Nephron progenitor cell (in vitro differentiated cells): Measurements from ENCODE around the gene PAFAH1B1.
"Not testable (repeated sequence)": the region's sequence is repeated elsewhere in the genome, so short reads cannot be mapped to it uniquely, and the experiment has no call there.

Experiments used
- DNase-seq: peaks from one replicate; pipeline ENCODE4 v3.0.0; 2021
- H3K27ac Mint-ChIP-seq: 2 replicates; pipeline ENCODE4 v1.8.0; 2021; ENCODE audit warnings: mild to moderate bottlenecking, moderate library complexity, mixed read lengths
- H3K27me3 Mint-ChIP-seq: 2 replicates; pipeline ENCODE4 v1.8.0; 2021; ENCODE audit warnings: mild to moderate bottlenecking, low read depth, mixed read lengths; ENCODE audit not compliant: poor library complexity
- H3K36me3 Mint-ChIP-seq: 2 replicates; pipeline ENCODE4 v1.8.0; 2021; ENCODE audit warnings: low read depth, mixed read lengths
- H3K4me1 Mint-ChIP-seq: 2 replicates; pipeline ENCODE4 v1.8.0; 2021; ENCODE audit warnings: mixed read lengths
- H3K4me3 Mint-ChIP-seq: 2 replicates; pipeline ENCODE4 v1.8.0; 2021; ENCODE audit warnings: mild to moderate bottlenecking, moderate library complexity, mixed read lengths
- H3K9me3 Mint-ChIP-seq: 2 replicates; pipeline ENCODE4 v1.8.0; 2021; ENCODE audit warnings: mild to moderate bottlenecking, moderate library complexity, mixed read lengths
- TF ChIP-seq, protein P1 (sequence below): fragments of 200-600 bp; sonication (generic); IDR thresholded peaks from 2 replicates; pipeline ENCODE4 v1.5.0; 2021; ENCODE audit warnings: antibody characterized with exemption

Gene PAFAH1B1

DNA sequence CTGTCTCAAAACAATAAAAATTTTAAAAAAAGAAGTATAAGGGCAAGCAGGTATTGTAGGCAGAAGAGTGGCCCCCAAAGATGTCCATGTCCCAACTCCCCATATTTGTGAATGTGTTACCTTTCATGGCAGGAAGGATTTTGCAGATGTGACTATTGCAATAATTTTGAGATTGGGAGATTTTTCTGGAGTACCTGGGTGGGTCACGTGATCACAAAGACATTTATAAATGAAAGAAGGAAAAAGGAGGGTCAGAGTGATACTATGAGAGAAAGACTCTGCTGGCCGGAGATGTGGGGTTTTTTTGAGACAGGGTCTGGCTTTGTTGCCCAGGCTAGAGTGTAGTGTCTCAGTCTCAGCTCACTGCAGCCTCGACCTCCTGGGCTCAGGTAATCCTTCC is 27.4 kb upstream of the PAFAH1B1 start:
- H3K36me3 Mint-ChIP-seq = no peaks in the 10 kb centered on the region
- no peak overlapping the region for H3K27ac Mint-ChIP-seq
- no peak for DNase-seq
- TF ChIP-seq, protein P1, sequence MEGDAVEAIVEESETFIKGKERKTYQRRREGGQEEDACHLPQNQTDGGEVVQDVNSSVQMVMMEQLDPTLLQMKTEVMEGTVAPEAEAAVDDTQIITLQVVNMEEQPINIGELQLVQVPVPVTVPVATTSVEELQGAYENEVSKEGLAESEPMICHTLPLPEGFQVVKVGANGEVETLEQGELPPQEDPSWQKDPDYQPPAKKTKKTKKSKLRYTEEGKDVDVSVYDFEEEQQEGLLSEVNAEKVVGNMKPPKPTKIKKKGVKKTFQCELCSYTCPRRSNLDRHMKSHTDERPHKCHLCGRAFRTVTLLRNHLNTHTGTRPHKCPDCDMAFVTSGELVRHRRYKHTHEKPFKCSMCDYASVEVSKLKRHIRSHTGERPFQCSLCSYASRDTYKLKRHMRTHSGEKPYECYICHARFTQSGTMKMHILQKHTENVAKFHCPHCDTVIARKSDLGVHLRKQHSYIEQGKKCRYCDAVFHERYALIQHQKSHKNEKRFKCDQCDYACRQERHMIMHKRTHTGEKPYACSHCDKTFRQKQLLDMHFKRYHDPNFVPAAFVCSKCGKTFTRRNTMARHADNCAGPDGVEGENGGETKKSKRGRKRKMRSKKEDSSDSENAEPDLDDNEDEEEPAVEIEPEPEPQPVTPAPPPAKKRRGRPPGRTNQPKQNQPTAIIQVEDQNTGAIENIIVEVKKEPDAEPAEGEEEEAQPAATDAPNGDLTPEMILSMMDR = no peak
- H3K27me3 Mint-ChIP-seq = peaks cover 6% of the 10 kb centered on the region
- peaks cover 17% of the 10 kb centered on the region for H3K9me3 Mint-ChIP-seq
- no peak overlapping the region for H3K4me3 Mint-ChIP-seq
- peaks cover 6% of the 10 kb centered on the region for H3K4me1 Mint-ChIP-seq

DNA sequence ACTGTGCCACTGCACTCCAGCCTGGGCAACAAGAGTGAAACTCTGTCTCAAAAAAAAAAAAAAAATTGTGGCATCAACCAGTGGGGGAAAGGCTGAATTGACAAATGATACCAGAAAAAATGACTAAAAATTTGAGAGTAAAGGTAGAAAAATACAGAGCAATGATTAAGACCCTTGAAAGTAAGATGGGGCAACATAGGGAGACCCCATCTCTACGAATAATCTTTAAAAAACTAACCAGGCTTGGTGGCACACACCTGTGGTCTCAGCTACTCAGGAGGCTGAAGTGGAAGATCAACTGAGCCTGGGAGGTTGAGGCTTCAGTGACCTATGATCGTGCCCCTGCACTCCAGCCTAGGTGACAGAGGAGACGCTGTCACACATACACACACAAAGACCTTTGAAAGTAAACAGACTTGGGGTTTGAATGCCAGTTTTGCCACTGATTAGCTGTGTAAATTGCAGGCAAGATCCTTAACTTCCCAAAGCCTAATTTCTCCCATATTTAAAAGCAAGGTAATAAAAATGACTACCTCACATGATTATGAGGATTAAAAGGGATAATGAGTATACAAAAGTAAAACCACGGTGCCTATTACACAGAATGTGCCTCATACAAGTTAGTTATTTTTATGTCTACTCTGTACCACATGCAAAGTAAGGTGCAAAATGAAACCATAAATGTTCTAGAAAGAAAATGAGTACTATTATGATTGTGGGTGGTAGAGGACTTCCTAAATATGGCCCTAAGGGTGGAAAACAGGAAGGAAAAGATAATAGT is 21.7 kb upstream of the PAFAH1B1 start:
- H3K27ac Mint-ChIP-seq = no peak overlapping the region
- peaks cover 12% of the 10 kb centered on the region for H3K27me3 Mint-ChIP-seq
- H3K36me3 Mint-ChIP-seq = no peaks in the 10 kb centered on the region
- DNase-seq = no peak
- H3K4me3 Mint-ChIP-seq = no peak overlapping the region
- no peaks in the 10 kb centered on the region for H3K4me1 Mint-ChIP-seq
- TF ChIP-seq, protein P1 = no peak
- H3K9me3 Mint-ChIP-seq = peaks cover 4% of the 10 kb centered on the region

DNA sequence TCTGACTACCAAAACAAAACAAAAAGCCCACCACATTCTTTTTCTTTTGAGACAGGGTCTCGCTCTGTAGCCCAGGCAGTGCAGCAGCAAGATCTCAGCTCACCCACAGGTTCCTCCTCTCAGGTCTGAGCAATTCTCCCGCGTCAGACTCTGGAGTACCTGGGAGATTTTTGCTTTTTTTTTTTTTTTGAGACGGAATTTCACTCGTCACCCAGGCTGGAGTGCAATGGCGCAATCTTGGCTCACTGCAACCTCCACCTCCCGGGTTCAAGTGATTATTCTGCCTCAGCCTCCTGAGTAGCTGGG is 21.2 kb upstream of the PAFAH1B1 start:
- DNase-seq, H3K27ac Mint-ChIP-seq, H3K4me3 Mint-ChIP-seq, H3K4me1 Mint-ChIP-seq, H3K9me3 Mint-ChIP-seq, H3K36me3 Mint-ChIP-seq: not testable (repeated sequence)
- peaks cover 12% of the 10 kb centered on the region for H3K27me3 Mint-ChIP-seq

DNA sequence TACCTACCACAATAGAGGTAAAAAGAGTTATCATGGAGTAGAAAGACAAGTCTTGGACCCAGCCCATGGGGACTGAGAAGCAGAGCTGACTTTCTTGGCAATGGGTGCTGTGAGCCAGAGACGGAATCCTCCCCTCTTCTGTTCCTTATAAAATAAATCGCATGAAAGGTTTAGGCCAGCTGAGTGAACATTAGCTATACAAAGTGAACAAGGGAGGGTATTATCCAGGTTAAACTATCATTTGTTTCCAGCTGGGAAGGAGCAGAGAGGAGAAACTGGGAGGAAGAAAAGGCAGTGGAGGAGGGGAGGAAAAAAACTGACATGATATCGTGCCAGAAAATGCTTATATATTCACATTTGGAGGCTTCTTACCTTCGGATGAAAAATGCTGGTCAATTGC is 13.3 kb upstream of the PAFAH1B1 start:
- Mint-ChIP-seq H3K27me3 (peaks cover 7% of the 10 kb centered on the region), H3K27ac (peak overlapping the region; percentile 96), H3K4me3 (peak overlapping the region; percentile 3), H3K9me3 (peaks cover 9% of the 10 kb centered on the region), H3K36me3 (peaks cover 4% of the 10 kb centered on the region), H3K4me1 (peaks cover 13% of the 10 kb centered on the region)
- DNase-seq = no peak
- TF ChIP-seq, protein P1 = no peak

DNA sequence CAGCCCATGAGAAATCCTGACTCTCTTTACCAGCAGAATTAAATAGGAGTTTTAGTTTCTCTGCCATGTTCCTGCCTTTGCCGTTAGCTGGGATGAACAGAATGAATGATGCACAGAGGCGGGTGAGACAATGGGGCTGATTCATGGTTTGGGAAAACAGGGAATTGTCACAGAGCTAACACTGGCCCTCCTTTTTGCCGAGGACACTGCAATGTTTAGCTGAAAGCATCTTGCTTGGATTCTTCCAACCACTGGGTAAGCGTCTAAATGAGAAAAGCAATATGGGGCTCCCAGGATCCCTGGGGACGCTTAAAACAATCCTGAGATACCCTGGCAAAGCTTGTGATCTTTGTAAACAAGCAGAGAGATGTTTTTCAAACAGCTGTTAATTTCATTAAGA is 12.8 kb upstream of the PAFAH1B1 start:
- Mint-ChIP-seq H3K27ac (peak overlapping the region; percentile 91), H3K27me3 (peaks cover 7% of the 10 kb centered on the region), H3K4me1 (peaks cover 13% of the 10 kb centered on the region), H3K4me3 (peak overlapping the region; percentile 46), H3K9me3 (peaks cover 11% of the 10 kb centered on the region), H3K36me3 (peaks cover 4% of the 10 kb centered on the region)
- TF ChIP-seq, protein P1 = no peak
- DNase-seq = no peak

DNA sequence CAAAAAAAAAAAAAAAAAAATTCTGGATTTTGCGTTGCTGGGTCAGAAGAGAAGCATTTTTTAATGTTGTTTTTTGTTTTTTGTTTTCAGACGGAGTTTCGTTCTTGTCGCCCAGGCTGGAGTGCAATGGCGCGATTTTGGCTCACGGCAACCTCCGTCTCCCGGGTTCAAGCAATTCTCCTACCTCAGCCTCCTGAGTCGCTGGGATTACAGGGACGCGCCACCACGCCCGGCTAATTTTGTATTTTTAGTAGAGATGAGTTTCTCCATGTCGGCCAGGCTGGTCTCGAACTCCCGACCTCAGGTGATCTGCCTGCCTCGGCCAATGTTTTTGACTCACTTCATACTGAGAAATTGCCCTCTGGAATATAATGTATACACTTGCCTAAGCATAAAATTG is 11.0 kb upstream of the PAFAH1B1 start:
- DNase-seq = no peak
- Mint-ChIP-seq H3K36me3 (peaks cover 4% of the 10 kb centered on the region), H3K9me3 (peaks cover 7% of the 10 kb centered on the region), H3K27ac (peak overlapping the region; percentile 32), H3K4me3 (no peak overlapping the region), H3K27me3 (peaks cover 10% of the 10 kb centered on the region), H3K4me1 (peaks cover 17% of the 10 kb centered on the region)
- TF ChIP-seq, protein P1 = no peak
